Effector CD8-positive, alpha-beta T cell (primary cell): ENCODE measurements around the gene AOPEP.

Experiments used
- DNase-seq: peaks from one replicate; lab custom pipeline; 2025; lab: John Stamatoyannopoulos, UW

Gene AOPEP

GRCh38 chr9:94993160-94993820 is 266.8 kb downstream of the AOPEP start:
- no peak for DNase-seq

GRCh38 chr9:94993821-94994165 is 267.3 kb downstream of the AOPEP start:
- no peak for DNase-seq

- DNase-seq, result no peak
These were observed 268.7 kb downstream of the AOPEP start for GRCh38 chr9:94995048-94995693.

GRCh38 chr9:94996641-94997040 is 270.1 kb downstream of the AOPEP start:
- no peak for DNase-seq

- no peak for DNase-seq
These were observed 271.2 kb downstream of the AOPEP start for GRCh38 chr9:94997727-94998126.

- DNase-seq, result no peak
These were observed 273.3 kb downstream of the AOPEP start for GRCh38 chr9:94999832-95000231.

GRCh38 chr9:95000821-95001220 is 274.3 kb downstream of the AOPEP start:
- DNase-seq, result no peak

GRCh38 chr9:95001720-95002119 is 275.2 kb downstream of the AOPEP start:
- DNase-seq, result no peak

- no peak for DNase-seq
These were observed 277.4 kb downstream of the AOPEP start for GRCh38 chr9:95003689-95004410.

GRCh38 chr9:95004411-95005277 is 278.1 kb downstream of the AOPEP start:
- DNase-seq, result no peak

- no peak for DNase-seq
These were observed 279.0 kb downstream of the AOPEP start for GRCh38 chr9:95005278-95006143.

GRCh38 chr9:95007226-95007869 is 280.8 kb downstream of the AOPEP start:
- no peak for DNase-seq

- no peak for DNase-seq
These were observed 281.8 kb downstream of the AOPEP start for GRCh38 chr9:95008151-95008771.

- no peak for DNase-seq
These were observed 283.0 kb downstream of the AOPEP start for GRCh38 chr9:95009459-95009858.

- no peak for DNase-seq
These were observed 283.9 kb downstream of the AOPEP start for GRCh38 chr9:95010431-95010838.

GRCh38 chr9:95012035-95012708 is 285.7 kb downstream of the AOPEP start:
- DNase-seq, result no peak

- DNase-seq, result no peak
These were observed 286.4 kb downstream of the AOPEP start for GRCh38 chr9:95012902-95013301.

- DNase-seq, result no peak
These were observed 288.4 kb downstream of the AOPEP start for GRCh38 chr9:95014917-95015316.

GRCh38 chr9:95015569-95015968 is 289.1 kb downstream of the AOPEP start:
- DNase-seq, result no peak

- DNase-seq, result no peak
These were observed 290.6 kb downstream of the AOPEP start for GRCh38 chr9:95017062-95017461.
